HG03108 (cell line): ENCODE results near the gene UNC13C.
"Not testable (repeated sequence)": the region's sequence is repeated elsewhere in the genome, so short reads cannot be mapped to it uniquely, and the experiment has no call there.

Source experiments
- ATAC-seq: cut with Tn5 transposase; IDR thresholded peaks from one replicate; pipeline ENCODE4 v1.9.1; 2021; ENCODE audit warnings: moderate library complexity; ENCODE audit not compliant: unreplicated experiment

UNC13C gene

DNA sequence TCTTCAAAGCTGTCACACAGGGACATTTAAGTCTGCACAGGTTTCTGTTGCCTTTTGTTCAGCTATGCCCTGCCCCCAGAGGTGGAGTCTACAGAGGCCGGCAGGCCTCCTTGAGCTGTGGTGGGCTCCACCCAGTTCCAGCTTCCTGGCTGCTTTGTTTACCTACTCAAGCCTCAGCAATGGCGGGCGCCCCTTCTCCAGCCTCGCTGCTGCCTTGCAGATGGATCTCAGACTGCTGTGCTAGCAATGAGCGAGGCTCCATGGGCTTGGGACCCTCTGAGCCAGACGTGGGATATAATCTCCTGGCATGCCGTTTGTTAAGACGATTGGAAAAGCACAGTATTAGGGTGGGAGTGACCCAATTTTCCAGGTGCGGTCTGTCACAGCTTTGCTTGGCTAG, 472.0 kb downstream of the UNC13C start:
- ATAC-seq, result not testable (repeated sequence)

DNA sequence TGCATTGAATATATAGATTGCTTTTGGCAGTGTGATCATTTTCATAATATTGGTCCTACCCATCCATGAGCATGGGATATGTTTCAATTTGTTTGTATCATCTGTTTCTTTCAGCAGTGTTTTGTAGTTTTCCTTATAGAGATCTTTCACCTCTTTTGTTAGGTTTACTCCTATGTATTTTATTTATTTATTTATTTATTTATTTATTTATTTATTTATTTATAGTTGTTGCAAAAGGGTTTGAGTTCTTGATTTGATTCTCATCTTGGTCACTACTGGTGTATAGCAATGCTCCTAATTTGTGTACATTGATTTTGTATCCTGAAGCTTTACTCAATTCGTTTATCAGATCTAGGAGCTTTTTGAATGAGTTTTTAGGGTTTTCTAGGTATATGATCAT, 478.2 kb downstream of the UNC13C start:
- ATAC-seq, result no peak

DNA sequence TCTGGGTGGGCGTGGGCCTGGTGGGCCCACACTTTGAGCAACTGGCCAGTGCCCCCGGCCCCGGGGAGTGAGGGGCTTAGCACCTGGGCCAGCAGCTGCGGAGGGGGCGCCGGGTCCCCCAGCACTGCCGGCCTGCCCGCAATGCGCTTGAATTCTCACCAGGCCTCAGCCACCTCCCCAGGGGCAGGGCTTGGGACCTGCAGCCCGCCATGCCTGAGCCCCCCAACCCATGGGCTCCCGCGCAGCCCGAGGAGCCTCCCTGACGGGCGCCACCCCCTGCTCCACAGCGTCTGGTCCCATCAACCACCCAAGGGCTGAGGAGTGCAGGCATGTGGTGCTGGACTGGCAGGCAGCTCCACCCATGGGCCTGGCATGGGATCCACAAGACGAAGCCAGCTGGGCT, 484.3 kb downstream of the UNC13C start:
- ATAC-seq, result no peak

DNA sequence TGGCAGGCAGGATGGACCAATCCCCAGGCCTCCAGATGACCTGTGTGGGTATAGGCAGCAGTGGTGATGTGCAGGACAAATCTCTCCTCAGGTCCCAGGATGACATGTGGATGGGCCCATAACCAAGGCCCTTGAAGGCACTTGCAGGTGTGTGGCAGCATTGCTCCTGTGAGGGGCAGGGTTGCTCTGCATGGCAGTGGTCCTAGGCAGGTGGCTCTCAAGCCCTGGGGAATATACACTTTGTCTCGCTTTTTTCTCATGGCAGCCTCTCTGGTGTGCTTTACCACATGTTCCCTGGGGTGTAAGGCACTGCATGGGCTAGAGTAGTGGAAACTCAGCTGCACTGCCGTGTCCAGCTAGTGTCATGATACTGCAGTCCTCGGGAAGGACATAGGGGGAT, 503.6 kb downstream of the UNC13C start:
- ATAC-seq, result no peak

DNA sequence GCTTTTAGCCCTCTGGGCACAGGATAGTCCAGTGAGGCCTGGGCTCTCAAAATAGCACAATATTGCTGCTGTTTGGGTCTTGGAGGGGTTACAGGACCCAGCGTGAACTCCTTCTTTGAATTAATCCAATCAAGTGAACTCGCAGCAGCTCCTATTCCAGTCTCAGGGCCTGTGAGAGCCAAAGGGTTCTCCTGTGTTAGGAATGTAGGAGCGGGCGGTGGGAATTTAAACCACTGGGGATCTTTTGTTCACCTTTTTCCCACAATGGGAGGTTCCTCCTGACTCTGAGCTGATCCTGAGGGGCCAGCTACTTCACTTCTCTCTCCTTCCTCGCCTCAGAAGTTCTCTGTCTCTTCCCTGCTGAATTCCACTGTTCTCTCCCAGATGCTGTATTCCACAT, 504.0 kb downstream of the UNC13C start:
- ATAC-seq, result no peak

DNA sequence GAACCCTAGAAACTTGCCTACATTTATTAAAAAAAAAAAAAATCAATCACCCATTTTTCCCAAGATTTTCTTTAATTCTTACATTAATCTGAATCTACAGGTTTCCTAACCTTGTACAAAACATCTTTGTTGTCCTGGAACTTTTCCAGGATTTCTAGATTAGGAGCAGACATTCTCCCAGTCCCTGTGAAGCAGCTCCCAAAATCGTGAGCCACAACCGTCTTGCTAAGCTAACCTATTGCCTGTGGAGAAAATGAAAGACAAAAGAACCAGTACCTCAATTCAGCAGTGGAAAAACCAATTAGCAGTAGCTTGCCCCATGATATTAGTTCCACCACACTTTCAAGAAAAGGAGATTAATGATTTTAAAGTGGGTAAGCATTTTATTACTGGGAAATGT, 522.1 kb downstream of the UNC13C start:
- ATAC-seq, result no peak

DNA sequence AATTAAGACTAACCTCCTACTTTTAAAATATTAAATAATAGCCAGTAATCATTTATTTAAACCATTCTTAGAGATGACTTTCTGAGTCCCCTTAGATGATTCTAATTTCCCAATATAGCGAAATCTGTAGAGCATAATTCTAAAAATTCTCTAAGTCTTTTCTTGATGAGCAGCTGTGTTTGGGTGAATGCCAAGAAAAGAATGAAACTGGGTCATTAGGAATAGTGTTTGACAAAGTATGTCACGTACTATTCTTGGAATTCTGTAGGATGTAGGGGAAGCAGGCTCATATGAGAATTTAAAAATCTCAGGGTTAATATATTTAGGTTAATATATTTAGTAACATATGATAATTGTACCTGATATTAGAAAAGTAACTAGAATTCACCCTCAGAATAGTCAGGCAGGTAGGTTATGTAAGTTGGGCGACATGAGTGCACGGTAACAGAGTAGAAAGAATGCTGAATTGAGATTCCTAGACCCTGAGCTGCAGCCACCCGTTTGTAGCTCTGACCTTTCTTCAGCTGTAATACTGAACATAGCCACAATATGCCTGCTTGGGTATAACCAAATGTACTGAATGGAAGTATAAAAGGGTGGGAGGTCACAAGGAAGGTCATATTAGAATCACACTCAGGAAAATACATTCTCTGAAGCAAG, 524.3 kb downstream of the UNC13C start:
- no peak for ATAC-seq

DNA sequence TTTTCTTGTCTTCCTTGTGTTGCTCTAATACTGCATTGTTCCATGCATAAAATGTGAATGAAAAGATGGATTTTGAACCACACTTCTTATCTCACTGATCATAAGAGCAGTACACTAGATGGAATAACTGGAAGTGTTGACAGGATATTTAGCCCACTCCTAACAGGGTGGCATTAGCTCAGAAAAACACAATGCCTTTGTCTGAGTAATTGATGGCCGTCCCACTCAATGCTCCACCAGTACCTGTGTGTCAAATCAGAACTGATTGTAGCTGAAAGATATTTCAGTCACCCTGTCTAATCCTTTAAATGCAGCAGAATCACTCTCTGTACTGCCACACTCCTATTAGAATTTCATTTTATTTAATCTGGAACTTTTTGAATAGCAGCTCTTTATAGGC, 526.5 kb downstream of the UNC13C start:
- no peak for ATAC-seq

DNA sequence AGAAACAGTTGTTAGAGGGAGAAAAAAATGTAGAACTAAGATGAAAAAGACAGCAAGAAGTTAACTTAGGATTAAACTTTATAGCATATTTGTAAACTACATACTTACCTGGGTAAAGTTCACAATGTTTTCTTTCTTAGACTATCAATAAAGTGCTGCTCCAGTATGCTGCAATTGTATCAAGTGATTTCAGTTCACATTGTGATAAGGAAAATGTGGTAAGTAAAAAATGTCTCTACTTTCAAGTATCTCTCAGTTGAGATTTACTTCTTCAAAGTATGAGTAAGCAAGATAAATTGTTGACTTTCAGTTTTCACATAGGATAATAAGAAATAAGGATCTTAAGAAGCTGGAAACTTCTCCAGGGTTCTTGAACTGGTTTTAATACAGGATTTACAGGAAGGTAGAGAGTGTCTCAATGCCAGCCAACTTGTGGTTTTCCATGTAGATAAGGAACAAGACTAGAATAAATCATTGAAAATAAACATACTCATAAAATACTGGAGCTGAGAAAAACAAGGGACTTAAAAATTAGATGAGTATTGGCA, 528.8 kb downstream of the UNC13C start:
- no peak for ATAC-seq

DNA sequence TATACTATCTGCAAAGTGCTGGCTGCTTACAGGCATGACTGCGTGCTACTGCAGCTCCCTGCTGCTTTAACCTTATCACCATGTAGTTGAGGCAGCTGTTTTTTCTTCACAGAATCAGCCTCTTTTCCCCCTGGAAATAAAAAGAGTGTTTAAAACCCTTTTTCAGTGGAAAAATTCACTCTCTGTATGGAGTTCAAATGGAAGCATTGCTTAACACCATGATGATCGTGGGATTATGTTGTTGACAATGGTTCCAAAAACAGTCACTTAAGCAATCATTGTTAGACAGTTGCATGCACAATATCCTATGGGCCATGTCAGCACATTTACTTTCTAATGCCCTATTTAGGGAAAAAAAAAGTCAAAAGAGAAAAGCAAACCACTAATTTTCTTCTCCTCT, 536.4 kb downstream of the UNC13C start:
- no peak for ATAC-seq

DNA sequence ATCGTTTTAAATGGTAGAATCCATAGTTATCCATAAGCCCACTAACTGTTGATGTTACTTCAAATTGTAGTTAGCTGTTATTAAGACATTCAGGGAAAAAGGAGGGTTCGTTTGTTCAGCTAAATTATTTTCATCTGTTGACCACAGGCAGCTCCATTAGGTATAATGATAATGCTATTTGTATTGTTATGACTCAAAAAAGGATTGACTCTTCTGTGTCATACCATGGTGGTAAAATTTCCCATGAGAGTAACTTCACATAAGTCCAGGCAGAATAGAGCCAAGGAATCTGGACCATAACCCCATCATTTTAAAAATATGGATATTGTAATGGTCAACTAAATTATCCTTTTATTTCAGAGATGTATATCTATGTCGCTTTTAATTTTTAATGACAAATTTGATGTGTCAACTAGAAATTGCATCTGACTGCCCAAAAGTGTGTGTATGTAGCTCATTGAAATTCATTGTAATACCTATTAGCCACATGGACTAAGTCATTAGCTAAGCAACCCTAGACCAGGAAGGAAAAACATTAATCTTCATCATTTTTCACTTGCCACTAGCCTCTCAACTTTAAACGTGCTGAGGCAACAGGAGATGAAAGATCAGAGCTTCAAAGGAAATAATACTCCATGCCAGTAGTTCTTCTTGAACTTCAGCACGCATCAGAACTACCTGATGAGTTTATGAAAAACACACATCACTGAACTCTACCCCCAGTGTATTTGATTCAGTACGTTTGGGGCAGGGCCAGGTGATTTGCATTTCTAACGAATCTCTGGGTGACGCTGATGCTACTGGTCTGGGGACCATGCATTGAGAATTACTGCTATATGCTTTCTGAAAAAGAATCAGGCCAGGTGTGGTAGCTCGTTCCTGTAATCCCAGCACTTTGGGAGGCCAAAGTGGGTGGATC, 537.7 kb downstream of the UNC13C start:
- no peak for ATAC-seq

DNA sequence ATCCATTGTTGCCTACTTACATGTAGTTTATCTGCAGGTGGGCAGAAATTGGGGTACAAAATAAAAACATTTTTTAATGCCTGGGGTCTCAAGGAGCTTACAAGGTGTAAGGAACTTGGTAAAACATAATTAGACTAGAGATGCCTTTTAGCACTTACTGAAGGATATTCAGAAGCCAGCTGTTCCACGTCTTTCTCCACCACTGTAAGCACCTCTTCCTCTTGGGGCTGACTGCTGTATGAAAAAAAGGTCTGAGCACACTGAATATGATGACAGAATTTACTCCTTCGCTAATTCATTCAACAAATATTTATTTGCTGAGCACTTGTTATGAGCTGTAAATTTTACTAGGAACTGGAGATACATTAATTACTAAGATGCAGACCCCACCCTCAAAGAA, 539.1 kb downstream of the UNC13C start:
- no peak for ATAC-seq

DNA sequence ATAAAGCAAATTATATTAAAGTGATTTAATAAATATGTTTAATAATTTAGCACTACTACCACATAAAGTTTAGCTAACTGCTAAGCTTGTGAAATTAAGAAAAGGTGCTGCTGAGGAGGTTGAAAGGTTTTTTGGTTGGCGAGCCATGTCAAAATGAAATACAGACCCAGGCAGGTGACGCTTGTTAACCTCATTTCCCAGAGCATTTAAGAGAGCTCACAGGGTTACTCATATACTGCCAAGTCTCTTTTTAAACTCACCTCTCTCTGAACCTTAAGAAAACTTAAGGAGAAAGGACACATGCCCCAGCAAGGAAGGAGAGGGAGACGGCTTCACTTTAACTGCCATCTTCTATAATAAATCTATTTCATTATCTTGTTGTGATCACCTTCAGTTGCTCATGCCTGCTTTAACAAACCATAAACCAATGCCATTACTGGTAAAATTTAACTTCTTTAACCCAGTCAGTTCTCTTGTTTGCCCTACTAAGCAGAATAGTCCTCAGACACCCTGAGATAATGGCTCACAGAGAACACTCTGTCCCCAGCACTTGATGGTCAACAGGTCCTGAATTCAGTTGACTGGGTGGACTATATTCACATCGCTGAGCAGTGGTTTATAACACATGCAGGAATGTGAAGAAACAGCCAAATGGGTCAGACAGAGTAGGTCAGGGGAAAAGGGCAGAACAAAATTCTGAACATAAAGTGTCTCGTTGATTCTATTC, 540.1 kb downstream of the UNC13C start:
- no peak for ATAC-seq

DNA sequence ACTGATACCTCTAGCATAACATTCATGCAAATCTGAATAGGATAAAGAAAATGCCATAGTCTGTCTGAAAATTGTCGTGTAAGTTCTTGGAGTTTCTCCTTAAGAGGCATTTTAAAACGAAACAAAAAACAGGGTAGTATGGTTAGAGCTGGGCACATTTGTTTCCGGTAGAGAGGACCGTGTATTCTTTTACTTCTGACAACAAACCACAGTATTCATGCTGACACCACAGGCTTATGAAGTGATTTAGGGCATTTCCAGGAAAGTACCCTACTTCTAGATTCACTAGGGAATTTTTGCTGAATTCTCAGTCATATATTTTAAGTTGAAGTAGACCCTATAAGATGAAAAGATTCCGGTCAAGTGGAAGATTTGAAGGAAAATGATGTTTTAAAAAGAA, 541.3 kb downstream of the UNC13C start:
- ATAC-seq, result peak; percentile 72

DNA sequence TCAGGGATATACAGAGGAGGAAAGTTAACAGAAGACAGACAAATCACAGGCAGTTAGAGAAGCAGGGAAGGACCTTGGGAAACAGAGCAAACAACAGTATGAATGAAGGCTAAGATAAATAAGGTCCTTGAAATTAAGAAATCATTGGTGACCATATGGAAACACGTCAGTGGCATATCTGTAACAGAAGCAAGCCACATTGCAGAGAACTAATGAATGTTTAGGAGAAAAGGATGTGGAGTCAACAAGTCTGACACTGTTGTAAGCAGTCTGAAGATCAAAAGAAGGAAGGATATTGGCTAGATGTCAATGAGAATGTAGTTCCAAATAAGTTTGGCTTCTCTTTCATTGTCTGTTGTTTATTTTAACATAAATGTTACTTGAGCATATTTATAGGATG, 542.4 kb downstream of the UNC13C start:
- ATAC-seq, result no peak

DNA sequence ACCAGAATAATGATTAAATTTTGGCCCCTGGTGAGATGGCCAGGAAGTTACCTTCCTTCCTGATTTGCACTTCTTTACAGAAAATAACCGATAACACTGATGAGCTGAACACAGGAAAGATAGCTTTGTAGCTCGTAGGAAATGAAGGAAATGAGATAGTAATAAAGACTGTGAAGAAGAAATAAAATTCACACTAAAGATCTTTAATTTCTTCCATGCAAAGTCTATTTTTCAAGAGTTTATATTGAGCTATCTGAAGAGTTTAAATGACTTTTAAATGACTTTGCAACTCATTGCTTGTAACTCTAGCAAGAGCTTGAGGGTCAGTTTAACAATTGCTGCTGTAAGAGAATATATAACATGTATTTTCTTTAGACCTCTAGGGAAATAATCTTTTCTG, 543.0 kb downstream of the UNC13C start:
- no peak for ATAC-seq

DNA sequence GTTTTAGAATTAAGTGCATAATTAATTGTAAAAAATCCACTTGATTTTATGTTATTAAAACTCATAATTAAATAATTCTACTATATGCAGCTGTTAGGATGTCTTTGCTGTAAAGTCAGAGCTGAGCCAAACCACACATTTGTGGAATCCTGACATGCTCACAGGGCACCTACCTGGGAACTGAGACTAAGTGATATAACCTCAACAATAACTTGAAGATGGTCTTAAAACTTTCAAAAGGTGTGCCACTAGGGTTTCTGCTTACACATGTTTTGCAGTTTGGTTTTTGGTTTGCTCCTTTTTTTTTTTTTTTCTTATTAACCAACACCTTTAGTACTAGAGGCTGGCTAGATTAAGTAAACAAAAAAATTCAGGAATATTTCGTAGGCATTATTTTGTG, 549.8 kb downstream of the UNC13C start:
- no peak for ATAC-seq

DNA sequence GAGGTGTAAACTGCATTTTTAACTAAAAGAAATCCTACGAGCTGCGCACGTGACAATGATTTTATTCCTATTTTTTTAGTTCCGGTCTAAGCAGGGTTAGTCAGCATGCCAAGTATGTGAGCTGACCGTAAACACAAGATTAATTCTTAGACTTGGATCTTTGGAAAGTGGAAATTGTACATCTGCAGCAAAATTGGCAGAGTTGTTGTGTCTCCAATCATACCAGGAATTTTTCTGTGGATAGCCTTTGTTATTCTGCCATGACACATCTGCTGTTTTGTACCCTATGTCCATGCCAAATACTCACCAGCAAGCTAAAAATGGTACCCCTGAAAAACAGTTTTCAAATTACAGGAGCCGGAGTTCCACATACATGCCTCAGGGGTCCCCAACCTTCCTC, 562.5 kb downstream of the UNC13C start:
- no peak for ATAC-seq

DNA sequence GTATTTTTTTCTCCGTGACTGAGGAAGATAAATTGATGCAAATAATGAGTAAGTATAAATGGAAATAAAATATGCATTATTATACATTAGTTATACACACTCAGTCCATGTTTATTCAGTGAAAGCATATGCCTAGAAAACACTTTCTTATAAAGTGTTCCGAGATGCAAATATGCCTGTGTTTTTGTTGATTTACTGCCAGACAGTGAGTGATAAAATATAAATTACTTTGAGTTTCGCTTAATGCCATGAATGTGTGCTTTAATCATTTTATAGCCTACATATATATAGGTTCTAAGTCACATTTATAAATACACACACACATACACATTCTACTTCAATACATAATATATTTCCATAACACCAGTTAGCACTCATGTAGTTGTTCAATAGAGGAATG, 569.2 kb downstream of the UNC13C start:
- no peak for ATAC-seq

DNA sequence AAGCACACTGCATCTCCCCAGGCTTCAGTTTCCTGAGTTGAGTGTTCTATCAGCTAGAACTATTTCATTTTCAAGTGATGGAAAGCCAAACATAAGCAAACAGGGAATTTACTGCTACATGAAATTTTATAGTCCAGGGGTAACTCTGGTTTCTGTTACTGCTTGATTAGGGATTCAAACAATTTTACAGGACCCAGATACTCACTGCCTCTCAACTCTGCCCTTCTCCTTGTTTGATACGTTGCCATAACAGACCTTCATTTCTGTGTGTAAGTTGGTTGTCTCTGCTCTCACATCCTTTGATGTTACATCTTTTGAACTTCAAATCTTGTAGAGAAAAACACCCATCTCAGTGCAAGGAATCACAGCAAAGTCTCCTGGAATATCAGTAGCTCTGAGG, 572.7 kb downstream of the UNC13C start:
- no peak for ATAC-seq

DNA sequence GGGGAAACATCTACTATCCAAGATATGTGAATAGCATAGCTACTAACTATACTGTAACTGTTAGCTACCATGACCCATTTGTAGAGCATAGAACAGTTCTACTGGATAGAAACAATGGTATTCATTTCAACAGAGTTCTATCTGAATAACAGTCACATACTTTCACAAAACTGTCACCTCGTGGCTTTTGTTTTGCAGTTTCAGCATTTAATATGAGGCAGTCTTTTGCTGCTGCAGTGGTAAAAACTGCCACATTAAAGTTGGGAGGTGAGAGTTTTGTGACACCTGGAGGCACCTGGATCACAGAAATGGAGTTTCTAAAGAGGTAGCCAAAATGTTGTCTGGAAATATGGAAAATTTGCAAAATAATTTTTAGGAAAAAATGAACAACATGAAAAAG, 578.0 kb downstream of the UNC13C start:
- no peak for ATAC-seq
